Activated T-helper 1 cell treated with Interleukin-2 at 50 U/mL for 16 hours (primary cell): ENCODE results near the gene TBC1D24.
A peak's percentile ranks its signal among the peaks of the same experiment; 100 is the strongest.

Experiments
- DNase-seq: peaks from one replicate; pipeline ENCODE4 v3.0.0-alpha.2; 2020; ENCODE audit warnings: low read depth

Gene TBC1D24

DNA sequence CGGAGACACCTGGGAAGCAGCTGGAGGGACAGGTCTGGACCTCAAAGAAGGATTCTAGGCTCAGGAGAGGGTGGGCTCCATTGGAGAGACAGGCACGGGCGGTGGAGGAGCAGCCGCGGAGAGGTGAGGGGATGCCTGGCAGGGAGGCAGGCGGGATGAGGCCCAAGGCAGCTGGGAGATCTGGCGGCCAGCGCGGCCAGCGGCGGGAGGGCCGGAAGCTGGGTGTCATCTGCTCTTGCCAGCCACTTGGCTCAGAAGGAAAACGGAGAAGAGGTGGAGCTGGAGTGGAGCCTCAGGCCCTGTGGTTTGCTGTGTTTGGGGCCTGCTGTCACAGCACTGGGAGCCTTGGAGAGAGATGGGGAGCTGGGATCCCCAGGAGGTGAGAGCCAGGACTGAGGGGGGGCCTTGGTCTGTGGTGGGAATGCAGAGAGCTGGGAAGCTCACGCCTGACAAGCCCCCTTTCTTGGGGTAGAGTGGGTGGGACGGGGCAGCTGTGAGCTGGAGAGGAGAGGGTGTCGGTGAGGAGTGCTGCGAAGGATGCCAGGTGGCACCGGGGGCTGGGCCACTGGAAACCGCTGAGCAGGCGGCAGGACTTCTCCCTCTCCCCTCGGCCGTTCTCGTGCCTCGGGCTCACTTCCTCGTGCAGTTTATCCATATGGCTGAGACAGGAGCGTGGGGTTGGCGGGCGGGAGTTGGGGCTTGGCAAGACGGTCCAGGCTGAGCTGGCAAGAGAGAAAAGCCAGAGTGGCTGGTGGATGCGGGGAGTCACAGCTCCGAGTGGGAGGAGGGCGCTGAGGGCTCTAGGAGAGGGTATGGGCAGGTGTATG is 8.0 kb downstream of the TBC1D24 start:
- no peak for DNase-seq

DNA sequence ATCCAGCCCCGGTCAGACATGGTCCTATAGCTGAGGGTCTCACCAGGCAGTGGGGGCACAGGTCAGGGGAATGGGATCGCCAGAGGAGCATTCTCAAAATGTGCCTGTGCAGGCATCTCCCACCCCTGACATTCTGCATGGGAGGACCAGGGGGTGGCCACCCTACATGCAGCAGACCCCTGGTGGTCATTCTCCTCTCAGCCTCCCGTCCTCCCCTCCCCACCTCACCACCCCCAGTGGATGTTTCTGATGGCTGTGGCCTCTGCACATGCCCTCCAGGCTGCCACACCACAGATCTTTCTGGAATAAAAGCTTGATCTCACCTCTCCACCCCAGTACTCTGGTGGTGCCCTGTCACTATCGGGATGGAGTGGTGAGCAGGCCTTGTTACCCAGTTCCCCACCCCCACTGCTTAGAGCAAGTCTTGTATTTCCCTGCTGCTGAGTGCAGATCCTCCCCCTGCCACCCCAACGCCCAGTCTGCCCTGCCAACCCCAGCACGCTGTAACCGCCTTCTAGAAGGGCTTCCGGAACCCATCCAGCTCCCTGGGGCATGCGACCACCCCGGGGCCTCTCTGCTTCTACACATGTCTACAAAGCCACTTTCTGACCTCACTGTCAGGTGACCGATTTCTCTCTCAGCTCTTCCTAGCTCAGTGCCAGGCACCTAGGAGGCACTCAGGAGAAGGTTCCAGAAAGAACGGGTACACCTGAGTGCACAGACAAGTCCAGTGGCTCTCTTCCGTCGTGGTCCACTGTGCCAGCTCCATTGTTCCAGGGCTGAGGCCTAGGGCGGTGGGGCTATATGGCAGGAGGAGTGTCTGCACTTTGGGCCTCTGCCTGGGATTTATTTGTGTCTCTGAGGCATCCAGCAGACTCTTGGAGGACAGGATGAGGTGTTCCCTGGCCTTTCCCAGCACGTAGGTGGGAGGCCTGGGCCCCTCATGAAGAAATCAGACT is 9.3 kb downstream of the TBC1D24 start:
- DNase-seq = no peak

- no peak for DNase-seq
Observed at GRCh38 chr16:2484898-2485508, 10.1 kb downstream of the TBC1D24 start.

- no peak for DNase-seq
Observed at GRCh38 chr16:2485811-2486507, 11.0 kb downstream of the TBC1D24 start.

DNA sequence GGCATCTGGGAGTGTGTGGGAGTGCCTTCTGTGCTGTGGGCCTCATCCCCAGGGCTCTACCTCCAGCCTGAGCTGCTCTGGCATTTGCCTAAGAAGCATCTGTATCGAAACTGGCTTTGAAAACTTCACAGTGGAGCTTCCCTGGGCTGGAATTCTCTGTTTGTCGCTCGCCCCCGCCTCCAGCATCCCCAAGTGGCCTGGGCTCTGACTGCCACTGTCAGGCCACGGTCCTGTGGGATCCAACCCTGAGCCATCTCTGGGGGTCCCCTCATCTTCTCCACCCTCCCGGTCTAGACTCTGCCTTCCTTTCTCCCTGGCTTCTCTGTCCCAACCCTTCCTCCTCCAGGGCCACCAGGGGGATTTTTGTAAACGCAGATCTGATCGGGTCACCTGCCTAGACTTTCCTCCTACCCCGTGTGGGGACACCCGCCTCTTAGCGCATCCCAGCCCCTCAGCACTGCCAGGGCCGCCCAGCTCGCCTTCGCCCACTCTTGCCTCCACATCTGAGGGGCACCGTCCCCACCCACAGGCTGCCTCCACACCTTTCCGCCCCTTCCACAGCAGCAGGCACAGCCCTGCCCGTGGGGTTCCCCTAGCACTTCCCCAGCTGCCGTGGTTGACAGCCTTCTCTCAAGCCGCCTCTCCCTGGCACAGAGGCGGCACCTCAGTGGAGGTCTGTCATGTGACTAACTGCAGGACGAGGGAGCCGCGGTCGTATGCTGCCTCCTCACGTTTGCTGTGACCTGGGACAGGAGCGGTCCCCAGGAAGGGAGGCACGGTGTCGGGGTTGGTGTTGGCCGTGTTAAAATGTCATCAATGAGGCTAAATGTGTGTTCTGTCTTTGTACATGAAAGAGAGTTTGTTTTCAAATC is 12.0 kb downstream of the TBC1D24 start:
- DNase-seq = peak; percentile 58

- DNase-seq = no peak
Observed at GRCh38 chr16:2487517-2487842, 12.6 kb downstream of the TBC1D24 start.

- no peak for DNase-seq
Observed at GRCh38 chr16:2487903-2488531, 13.1 kb downstream of the TBC1D24 start.

DNA sequence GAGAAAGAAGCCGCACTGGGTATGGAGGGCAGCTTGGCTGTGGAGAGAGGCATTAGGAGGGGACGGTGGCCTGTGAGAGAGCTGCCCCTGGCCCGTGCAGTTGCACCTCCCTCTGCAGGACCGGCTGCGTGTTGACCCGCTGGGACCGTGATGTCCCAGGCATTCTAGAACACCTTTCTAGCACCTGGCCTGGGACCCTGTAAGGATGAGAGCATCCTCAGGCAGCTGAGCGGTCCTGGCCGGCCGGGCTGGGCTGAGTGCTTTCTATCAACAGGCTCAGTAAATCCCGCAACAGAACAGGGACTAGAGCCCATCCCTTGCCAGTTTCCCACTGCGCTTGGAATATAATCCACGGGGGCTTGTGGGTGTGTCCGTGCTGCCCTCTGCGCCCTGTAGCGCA is 14.7 kb downstream of the TBC1D24 start:
- DNase-seq = no peak

GRCh38 chr16:2490190-2491105 is 15.5 kb downstream of the TBC1D24 start:
- no peak for DNase-seq

GRCh38 chr16:2492292-2492691 is 17.4 kb downstream of the TBC1D24 start:
- no peak for DNase-seq

- no peak for DNase-seq
Observed at GRCh38 chr16:2493605-2494004, 18.7 kb downstream of the TBC1D24 start.

- no peak for DNase-seq
Observed at GRCh38 chr16:2494616-2495015, 19.7 kb downstream of the TBC1D24 start.

DNA sequence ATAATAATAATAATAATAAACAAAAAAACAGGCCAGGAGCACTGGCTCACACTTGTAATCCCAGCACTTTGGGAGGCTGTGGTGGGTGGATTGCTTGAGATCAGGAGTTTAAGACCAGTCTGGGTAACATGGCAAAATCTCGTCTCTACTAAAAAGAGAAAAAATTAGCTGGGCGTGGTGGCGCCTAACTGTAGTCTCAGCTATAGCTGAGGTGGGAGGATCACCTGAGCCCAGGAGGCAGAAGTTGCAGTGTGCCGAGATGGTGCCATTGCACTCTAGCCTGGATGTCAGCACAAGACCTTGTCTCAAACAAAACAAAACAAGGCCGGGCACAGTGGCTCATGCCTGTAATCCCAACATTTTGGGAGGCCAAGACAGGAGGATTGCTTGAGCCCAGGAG is 20.1 kb downstream of the TBC1D24 start:
- no peak for DNase-seq

DNA sequence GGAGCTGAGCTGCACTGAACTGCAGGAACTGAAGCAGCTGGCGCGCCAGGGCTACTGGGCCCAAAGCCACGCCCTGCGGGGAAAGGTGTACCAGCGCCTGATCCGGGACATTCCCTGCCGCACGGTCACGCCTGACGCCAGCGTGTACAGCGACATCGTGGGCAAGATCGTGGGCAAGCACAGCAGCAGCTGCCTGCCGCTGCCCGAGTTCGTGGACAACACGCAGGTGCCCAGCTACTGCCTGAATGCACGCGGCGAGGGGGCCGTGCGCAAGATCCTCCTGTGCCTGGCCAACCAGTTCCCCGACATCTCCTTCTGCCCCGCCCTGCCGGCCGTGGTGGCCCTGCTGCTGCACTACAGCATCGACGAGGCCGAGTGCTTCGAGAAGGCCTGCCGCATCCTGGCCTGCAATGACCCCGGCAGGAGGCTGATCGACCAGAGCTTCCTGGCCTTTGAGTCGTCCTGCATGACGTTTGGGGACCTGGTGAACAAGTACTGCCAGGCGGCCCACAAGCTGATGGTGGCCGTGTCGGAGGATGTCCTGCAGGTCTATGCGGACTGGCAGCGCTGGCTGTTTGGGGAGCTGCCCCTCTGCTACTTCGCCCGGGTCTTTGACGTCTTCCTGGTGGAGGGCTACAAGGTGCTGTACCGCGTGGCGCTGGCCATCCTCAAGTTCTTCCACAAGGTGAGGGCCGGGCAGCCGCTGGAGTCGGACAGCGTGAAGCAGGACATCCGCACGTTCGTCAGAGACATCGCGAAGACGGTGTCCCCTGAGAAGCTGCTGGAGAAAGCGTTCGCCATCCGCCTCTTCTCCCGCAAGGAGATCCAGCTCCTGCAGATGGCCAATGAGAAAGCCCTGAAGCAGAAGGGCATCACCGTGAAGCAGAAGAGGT is 21.5 kb downstream of the TBC1D24 start:
- DNase-seq = no peak

- DNase-seq = no peak
Observed at GRCh38 chr16:2497116-2497630, 22.2 kb downstream of the TBC1D24 start.

DNA sequence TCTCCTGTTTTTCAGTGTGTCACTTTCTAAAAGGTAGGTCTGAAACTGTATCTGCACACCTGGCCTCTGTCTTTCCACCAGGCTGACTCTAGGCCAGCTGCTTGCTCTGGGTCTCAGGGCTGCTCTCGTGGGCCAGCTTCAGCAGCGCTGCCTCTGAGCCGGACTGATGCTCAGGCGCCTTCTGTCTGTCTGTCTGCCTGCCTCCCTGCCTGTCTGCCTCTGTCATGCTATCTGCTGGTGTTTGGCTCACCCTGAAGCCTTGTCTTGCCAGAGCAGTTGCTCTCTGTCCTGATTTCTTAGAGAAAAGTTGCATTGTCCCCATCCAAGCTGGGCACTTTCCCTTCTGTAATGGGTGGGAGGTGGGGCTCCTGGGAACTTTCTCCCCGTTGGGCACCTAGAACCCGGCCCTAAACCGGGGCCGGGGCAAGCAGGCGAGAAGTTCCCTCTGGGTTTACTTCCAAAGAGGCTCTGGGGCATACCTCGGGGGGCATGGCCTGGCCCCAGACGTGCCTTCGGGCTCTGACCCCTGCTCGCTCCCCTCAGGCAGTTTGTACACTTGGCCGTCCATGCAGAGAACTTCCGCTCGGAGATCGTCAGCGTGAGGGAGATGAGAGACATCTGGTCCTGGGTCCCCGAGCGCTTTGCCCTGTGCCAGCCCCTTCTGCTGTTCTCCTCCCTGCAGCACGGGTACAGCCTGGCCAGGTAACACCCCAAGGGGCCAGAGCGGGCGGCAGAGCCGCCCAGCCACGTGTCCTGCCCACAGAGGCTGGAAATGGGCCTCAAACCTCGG is 23.0 kb downstream of the TBC1D24 start:
- DNase-seq = no peak

GRCh38 chr16:2498531-2499253 is 23.8 kb downstream of the TBC1D24 start:
- no peak for DNase-seq
